Measurements from ENCODE around the gene FSTL3. TPM values are rescaled to one million over a fixed set of nuclear protein-coding genes. Genes with fewer than 3 reads are reported as not detected.
A peak's percentile ranks its signal among the peaks of the same experiment; 100 is the strongest.

The FSTL3 gene
- total RNA-seq, 1 experiment from 2014 or later: 40.9 TPM

- Histone ChIP-seq H3F3A (ENCODE audit: insufficient read depth, low read depth) (no peaks in the 10 kb centered on the region; the same call in 1 of the 2 replicates), H3K27ac (no peak overlapping the region), H4K20me1 (ENCODE audit: insufficient read depth) (no peaks in the 10 kb centered on the region), H3K9me2 (ENCODE audit: insufficient read depth) (no peaks in the 10 kb centered on the region), H3K27me3 (ENCODE audit: insufficient read depth, low read depth) (peaks cover 3% of the 10 kb centered on the region; the same call in 1 of the 2 replicates), H3K36me3 (ENCODE audit: low read depth) (no peaks in the 10 kb centered on the region), H3K9me3 (ENCODE audit: insufficient read depth, low read depth) (no peaks in the 10 kb centered on the region), H3K79me2 (ENCODE audit: low read depth) (no peaks in the 10 kb centered on the region), H3K4me3 (no peak overlapping the region), H3K4me1 (replicated peaks; ENCODE audit: insufficient read depth) (no peaks in the 10 kb centered on the region), H3K4me2 (no peak overlapping the region), H2AFZ (no peak overlapping the region)
- no peak for DNase-seq
- ChIA-PET CTCF (no interaction called here), POLR2A (ENCODE audit: unreplicated experiment) (no interaction called here)
- TF ChIP-seq CTCF (conservative IDR thresholded peaks at IDR 0.05): no peak
- no peak for TF ChIP-seq EZH2 (IDR thresholded peaks at IDR 0.05; ENCODE audit: low read depth)
- intact Hi-C loops (cut with micrococcal nuclease; ENCODE audit: unreplicated experiment): no loop called here
- no TSS peak for BruUV-seq (replicated peaks)
Observed at GRCh38 chr19:720345-721160, 44.4 kb downstream of the FSTL3 start.

- Histone ChIP-seq H3K27ac (no peak overlapping the region), H2AFZ (no peak overlapping the region), H3K4me3 (no peak overlapping the region), H3K79me2 (ENCODE audit: low read depth) (no peaks in the 10 kb centered on the region), H3F3A (ENCODE audit: insufficient read depth, low read depth) (no peaks in the 10 kb centered on the region), H3K4me1 (replicated peaks; ENCODE audit: insufficient read depth) (no peaks in the 10 kb centered on the region), H3K36me3 (ENCODE audit: low read depth) (no peaks in the 10 kb centered on the region), H4K20me1 (ENCODE audit: insufficient read depth) (no peaks in the 10 kb centered on the region), H3K27me3 (ENCODE audit: insufficient read depth, low read depth) (peaks cover 3% of the 10 kb centered on the region; the same call in 1 of the 2 replicates), H3K9me2 (ENCODE audit: insufficient read depth) (no peaks in the 10 kb centered on the region), H3K9me3 (ENCODE audit: insufficient read depth, low read depth) (no peaks in the 10 kb centered on the region), H3K4me2 (no peak overlapping the region)
- intact Hi-C loops (cut with micrococcal nuclease; ENCODE audit: unreplicated experiment): no loop called here
- no TSS peak for BruUV-seq (replicated peaks)
- peak in 1 of 2 experiments; percentile 23 for DNase-seq
- POLR2A ChIA-PET (ENCODE audit: unreplicated experiment): no interaction called here
- CTCF ChIA-PET: no interaction called here
- TF ChIP-seq CTCF (conservative IDR thresholded peaks at IDR 0.05) (no peak), EZH2 (IDR thresholded peaks at IDR 0.05; ENCODE audit: low read depth) (no peak)
Observed at GRCh38 chr19:722553-723101, 46.4 kb downstream of the FSTL3 start.

GRCh38 chr19:723247-723646 is 47.1 kb downstream of the FSTL3 start:
- intact Hi-C loops (cut with micrococcal nuclease; ENCODE audit: unreplicated experiment): no loop called here
- CTCF ChIA-PET: no interaction called here
- H2AFZ ChIP-seq: no peak overlapping the region
- no peaks in the 10 kb centered on the region for H3K9me3 ChIP-seq (ENCODE audit: insufficient read depth, low read depth)
- no peaks in the 10 kb centered on the region for H3K79me2 ChIP-seq (ENCODE audit: low read depth)
- no peak overlapping the region for H3K4me3 ChIP-seq
- no peak overlapping the region for H3K4me2 ChIP-seq
- H4K20me1 ChIP-seq (ENCODE audit: insufficient read depth): no peaks in the 10 kb centered on the region
- H3F3A ChIP-seq (ENCODE audit: insufficient read depth, low read depth): no peaks in the 10 kb centered on the region
- no TSS peak for BruUV-seq (replicated peaks)
- H3K27ac ChIP-seq: no peak overlapping the region
- H3K9me2 ChIP-seq (ENCODE audit: insufficient read depth): no peaks in the 10 kb centered on the region
- TF ChIP-seq CTCF (conservative IDR thresholded peaks at IDR 0.05) (no peak), EZH2 (IDR thresholded peaks at IDR 0.05; ENCODE audit: low read depth) (no peak)
- POLR2A ChIA-PET (ENCODE audit: unreplicated experiment): no interaction called here
- no peaks in the 10 kb centered on the region for H3K36me3 ChIP-seq (ENCODE audit: low read depth)
- peaks cover 3% of the 10 kb centered on the region; the same call in 1 of the 2 replicates for H3K27me3 ChIP-seq (ENCODE audit: insufficient read depth, low read depth)
- H3K4me1 ChIP-seq (replicated peaks; ENCODE audit: insufficient read depth): no peaks in the 10 kb centered on the region
- no peak for DNase-seq

All from PC-9 (cell line).